ENCODE results near the gene PRC1. TPM values are rescaled to one million over a fixed set of nuclear protein-coding genes. Genes with fewer than 3 reads are reported as not detected.

PRC1 gene
- total RNA-seq, 4 donors from 2014 or later = 11.9 to 86.6 (median 22.8) TPM

GRCh38 chr15:90967206-90967605, 27.1 kb downstream of the PRC1 start:
- peaks cover 0 to 31% (median 0%) of the 10 kb centered on the region in 3 donors for H3K36me3 ChIP-seq
- H3K4me3 ChIP-seq = no peak overlapping the region
- no peak overlapping the region for H3K27ac ChIP-seq
- DNase-seq = no peak
- H3K27me3 ChIP-seq = no peaks in the 10 kb centered on the region
- TF ChIP-seq POLR2A (IDR thresholded peaks at IDR 0.05) = no peak
- TF ChIP-seq CTCF (IDR thresholded peaks at IDR 0.05) = no peak
- no peaks in the 10 kb centered on the region for H3K4me1 ChIP-seq
- no peaks in the 10 kb centered on the region for H3K9me3 ChIP-seq

- no peak for TF ChIP-seq CTCF (IDR thresholded peaks at IDR 0.05)
- no peak for TF ChIP-seq POLR2A (IDR thresholded peaks at IDR 0.05)
- Histone ChIP-seq H3K4me1 (no peaks in the 10 kb centered on the region), H3K27ac (no peak overlapping the region), H3K27me3 (no peaks in the 10 kb centered on the region), H3K9me3 (no peaks in the 10 kb centered on the region), H3K4me3 (no peak overlapping the region), H3K36me3 (peaks cover 0 to 34% (median 0%) of the 10 kb centered on the region in 3 donors)
- DNase-seq = no peak
These were observed 28.1 kb downstream of the PRC1 start for GRCh38 chr15:90966262-90966661.

GRCh38 chr15:90962021-90962420, 32.3 kb downstream of the PRC1 start:
- TF ChIP-seq POLR2A (IDR thresholded peaks at IDR 0.05) (no peak), CTCF (IDR thresholded peaks at IDR 0.05) (no peak)

GRCh38 chr15:90960298-90961091, 33.8 kb downstream of the PRC1 start:
- H3K9me3 ChIP-seq = no peaks in the 10 kb centered on the region
- no peak for DNase-seq
- H3K4me3 ChIP-seq = no peak overlapping the region
- no peaks in the 10 kb centered on the region for H3K27me3 ChIP-seq
- H3K4me1 ChIP-seq = peaks cover 0 to 20% (median 12%) of the 10 kb centered on the region in 4 donors
- H3K27ac ChIP-seq = no peak overlapping the region
- no peak for TF ChIP-seq POLR2A (IDR thresholded peaks at IDR 0.05)
- no peak for TF ChIP-seq CTCF (IDR thresholded peaks at IDR 0.05)
- peaks cover 0 to 28% (median 0%) of the 10 kb centered on the region in 3 donors for H3K36me3 ChIP-seq

More at GRCh38 chr15:90962021-90962420, 32.3 kb downstream of the PRC1 start:
- peaks cover 0 to 7% (median 0%) of the 10 kb centered on the region in 4 donors for H3K4me1 ChIP-seq
- H3K4me3 ChIP-seq = no peak overlapping the region
- H3K9me3 ChIP-seq = no peaks in the 10 kb centered on the region
- no peaks in the 10 kb centered on the region for H3K27me3 ChIP-seq
- H3K27ac ChIP-seq = no peak overlapping the region
- no peak for DNase-seq
- H3K36me3 ChIP-seq = peaks cover 0 to 41% (median 0%) of the 10 kb centered on the region in 3 donors

GRCh38 chr15:90959894-90960293, 34.4 kb downstream of the PRC1 start:
- H3K27me3 ChIP-seq = no peaks in the 10 kb centered on the region
- H3K4me1 ChIP-seq = peaks cover 0 to 23% (median 16%) of the 10 kb centered on the region in 4 donors
- H3K36me3 ChIP-seq = peaks cover 0 to 28% (median 0%) of the 10 kb centered on the region in 3 donors
- H3K9me3 ChIP-seq = no peaks in the 10 kb centered on the region
- no peak for TF ChIP-seq POLR2A (IDR thresholded peaks at IDR 0.05)
- TF ChIP-seq CTCF (IDR thresholded peaks at IDR 0.05) = no peak
- H3K27ac ChIP-seq = no peak overlapping the region
- no peak overlapping the region for H3K4me3 ChIP-seq
- DNase-seq = no peak

Data from Peyer's patch (tissue), 4 donors.